Endodermal cell (in vitro differentiated cells): Measurements from ENCODE around the gene PRKAR2B. TPM values are rescaled to one million over a fixed set of nuclear protein-coding genes. Genes with fewer than 3 reads are reported as not detected.
"Not testable (repeated sequence)": the region's sequence is repeated elsewhere in the genome, so short reads cannot be mapped to it uniquely, and the experiment has no call there.

Experiments
- DNase-seq: peaks from one replicate; pipeline ENCODE4 v3.0.0-alpha.2; 2017
- H3K27ac ChIP-seq: 2 replicates; pipeline ENCODE4 v1.5.1; 2013; ENCODE audit warnings: mild to moderate bottlenecking, low read depth, low read length, moderate library complexity
- H3K27me3 ChIP-seq: 2 replicates; pipeline ENCODE4 v1.6.1; 2013; ENCODE audit warnings: mild to moderate bottlenecking, low read length, moderate library complexity; ENCODE audit not compliant: insufficient read depth, control insufficient read depth, poor library complexity, severe bottlenecking
- H3K36me3 ChIP-seq: 2 replicates; pipeline ENCODE4 v1.7.0; 2013; ENCODE audit warnings: mild to moderate bottlenecking, low read length, moderate library complexity; ENCODE audit not compliant: control insufficient read depth, insufficient read depth
- H3K4me1 ChIP-seq: one replicate; pipeline ENCODE4 v1.7.0; 2013; ENCODE audit warnings: low read length; ENCODE audit not compliant: control insufficient read depth, insufficient read depth
- H3K4me3 ChIP-seq: 2 replicates; pipeline ENCODE4 v1.5.1; 2013; ENCODE audit warnings: mild to moderate bottlenecking, low read length, moderate library complexity
- H3K9ac ChIP-seq: 2 replicates; pipeline ENCODE4 v1.6.1; 2013; ENCODE audit warnings: mild to moderate bottlenecking, low read length, moderate library complexity; ENCODE audit not compliant: poor library complexity, severe bottlenecking; ENCODE audit errors: extremely low read depth
- H3K9me3 ChIP-seq: 2 replicates; pipeline ENCODE4 v1.6.1; 2013; ENCODE audit warnings: mild to moderate bottlenecking, low read length, moderate library complexity; ENCODE audit not compliant: control insufficient read depth
- H3K27ac Mint-ChIP-seq: 2 replicates; pipeline ENCODE4 v1.8.0; 2020; ENCODE audit warnings: mixed read lengths
- H3K27me3 Mint-ChIP-seq: 2 replicates; pipeline ENCODE4 v1.8.0; 2021; ENCODE audit warnings: mild to moderate bottlenecking, mixed read lengths; ENCODE audit not compliant: insufficient read depth
- H3K36me3 Mint-ChIP-seq: 2 replicates; pipeline ENCODE4 v1.8.0; 2020; ENCODE audit warnings: low read depth, mixed read lengths
- H3K4me1 Mint-ChIP-seq: 2 replicates; pipeline ENCODE4 v1.8.0; 2020; ENCODE audit warnings: mixed read lengths
- H3K4me3 Mint-ChIP-seq: 2 replicates; pipeline ENCODE4 v1.8.0; 2020; ENCODE audit warnings: mild to moderate bottlenecking, moderate library complexity, mixed read lengths
- H3K9me3 Mint-ChIP-seq: 2 replicates; pipeline ENCODE4 v1.8.0; 2020; ENCODE audit warnings: mild to moderate bottlenecking, mixed read lengths
- whole genome bisulfite sequencing, 2 experiments: methylation state at CpG; one replicate each; pipeline versions ENCODE4 v1.1.5 to v1.1.7; 2013; ENCODE audit warnings: missing lambda C conversion rate in 2 of 2, mixed read lengths in 1 of 2; ENCODE audit not compliant: insufficient coverage in 1 of 2, insufficient read length in 1 of 2; 5-methylcytosine and 5-hydroxymethylcytosine counted together
- total RNA-seq, 2 donors: library from RNA; stranded (reverse); fragmentation: NEBNext Ultra II Directional in 1 of 2; extraction: Animal tissue kit (Norgen Biotek cat#: 25700) in 1 of 2; gene quantifications; 2 replicates in 1 of 2; 3 replicates in 1 of 2; pipeline ENCODE4 v1.2.1, GENCODE V29; 2021
- TF ChIP-seq, protein P1 (sequence below): fragments of 200-600 bp; sonication (generic); conservative IDR thresholded peaks from 2 replicates; pipeline ENCODE4 v1.5.0; 2021; ENCODE audit warnings: antibody characterized with exemption, mild to moderate bottlenecking

The PRKAR2B gene
- total RNA-seq, 2 donors from 2014 or later: 7.3 to 10.2 TPM

DNA sequence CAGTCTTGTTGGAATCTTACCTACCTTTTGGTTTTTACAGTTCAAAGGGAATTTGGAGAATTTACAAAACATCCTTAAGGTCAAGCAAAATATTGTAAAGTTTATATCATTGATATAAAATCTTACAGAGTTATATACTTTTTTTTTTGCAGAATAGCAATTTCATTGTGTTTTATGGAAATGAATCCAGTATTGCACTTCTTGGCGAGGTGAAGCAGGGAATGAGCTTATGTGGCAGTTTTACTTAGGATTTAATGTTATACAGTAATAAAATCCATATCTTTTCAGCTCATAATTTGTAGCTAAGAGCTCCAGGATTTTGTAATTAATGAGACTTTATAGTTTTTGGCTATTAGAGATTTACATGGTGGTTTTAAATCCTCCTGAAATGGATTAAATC lies 5.0 kb downstream of the PRKAR2B start:
- H3K4me1 Mint-ChIP-seq: peaks cover 6% of the 10 kb centered on the region
- no peaks in the 10 kb centered on the region for H3K36me3 Mint-ChIP-seq
- Histone ChIP-seq H3K27ac (no peak overlapping the region), H3K9ac (no peak overlapping the region), H3K4me1 (no peaks in the 10 kb centered on the region), H3K36me3 (no peaks in the 10 kb centered on the region), H3K27me3 (peaks cover 15% of the 10 kb centered on the region), H3K9me3 (no peaks in the 10 kb centered on the region), H3K4me3 (no peak overlapping the region)
- no peak for DNase-seq
- no peaks in the 10 kb centered on the region for H3K9me3 Mint-ChIP-seq
- peaks cover 26% of the 10 kb centered on the region for H3K27me3 Mint-ChIP-seq
- WGBS, 2 experiments: no CpG with 5 or more reads among the region's 1 CpG
- H3K27ac Mint-ChIP-seq: no peak overlapping the region
- TF ChIP-seq, protein P1, sequence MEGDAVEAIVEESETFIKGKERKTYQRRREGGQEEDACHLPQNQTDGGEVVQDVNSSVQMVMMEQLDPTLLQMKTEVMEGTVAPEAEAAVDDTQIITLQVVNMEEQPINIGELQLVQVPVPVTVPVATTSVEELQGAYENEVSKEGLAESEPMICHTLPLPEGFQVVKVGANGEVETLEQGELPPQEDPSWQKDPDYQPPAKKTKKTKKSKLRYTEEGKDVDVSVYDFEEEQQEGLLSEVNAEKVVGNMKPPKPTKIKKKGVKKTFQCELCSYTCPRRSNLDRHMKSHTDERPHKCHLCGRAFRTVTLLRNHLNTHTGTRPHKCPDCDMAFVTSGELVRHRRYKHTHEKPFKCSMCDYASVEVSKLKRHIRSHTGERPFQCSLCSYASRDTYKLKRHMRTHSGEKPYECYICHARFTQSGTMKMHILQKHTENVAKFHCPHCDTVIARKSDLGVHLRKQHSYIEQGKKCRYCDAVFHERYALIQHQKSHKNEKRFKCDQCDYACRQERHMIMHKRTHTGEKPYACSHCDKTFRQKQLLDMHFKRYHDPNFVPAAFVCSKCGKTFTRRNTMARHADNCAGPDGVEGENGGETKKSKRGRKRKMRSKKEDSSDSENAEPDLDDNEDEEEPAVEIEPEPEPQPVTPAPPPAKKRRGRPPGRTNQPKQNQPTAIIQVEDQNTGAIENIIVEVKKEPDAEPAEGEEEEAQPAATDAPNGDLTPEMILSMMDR: no peak
- H3K4me3 Mint-ChIP-seq: no peak overlapping the region

DNA sequence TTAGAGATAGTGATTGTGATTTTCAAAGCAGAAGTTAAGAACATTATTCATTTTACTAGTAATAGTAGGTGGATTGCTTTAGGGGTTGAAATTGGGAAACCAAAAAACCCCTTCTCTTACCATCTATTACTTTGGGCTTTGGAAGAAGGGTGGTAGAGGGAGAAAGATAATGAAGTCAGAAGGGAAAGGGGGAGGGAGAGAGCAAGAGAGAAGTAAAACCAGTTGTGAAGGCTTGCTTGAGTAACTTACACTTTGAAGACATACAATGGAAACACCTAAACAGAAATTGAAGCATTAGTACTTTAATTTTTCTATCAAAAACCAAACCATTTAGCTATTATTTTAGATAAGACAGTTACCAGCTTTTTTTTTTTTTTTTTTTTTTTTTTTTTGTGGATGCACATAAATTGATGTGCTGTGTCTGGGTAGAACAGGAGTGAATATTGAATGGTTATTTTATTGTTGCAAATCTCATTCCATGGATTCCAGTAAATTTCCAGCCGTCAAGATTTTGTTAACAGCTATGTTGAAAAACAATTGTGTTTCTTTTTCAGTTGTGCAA lies 5.5 kb downstream of the PRKAR2B start:
- TF ChIP-seq, protein P1: no peak
- H3K27me3 ChIP-seq: peaks cover 15% of the 10 kb centered on the region
- no peak overlapping the region for H3K9ac ChIP-seq
- no peak overlapping the region for H3K4me3 Mint-ChIP-seq
- no peak overlapping the region for H3K27ac ChIP-seq
- no peaks in the 10 kb centered on the region for H3K4me1 ChIP-seq
- no peak overlapping the region for H3K4me3 ChIP-seq
- H3K27me3 Mint-ChIP-seq: peaks cover 26% of the 10 kb centered on the region
- H3K9me3 ChIP-seq: no peaks in the 10 kb centered on the region
- no peaks in the 10 kb centered on the region for H3K36me3 Mint-ChIP-seq
- peaks cover 6% of the 10 kb centered on the region for H3K4me1 Mint-ChIP-seq
- WGBS, 2 experiments: 90 to 100% methylated on average over 1 of the region's 1 CpG
- DNase-seq: no peak
- no peaks in the 10 kb centered on the region for H3K9me3 Mint-ChIP-seq
- no peak overlapping the region for H3K27ac Mint-ChIP-seq
- no peaks in the 10 kb centered on the region for H3K36me3 ChIP-seq

DNA sequence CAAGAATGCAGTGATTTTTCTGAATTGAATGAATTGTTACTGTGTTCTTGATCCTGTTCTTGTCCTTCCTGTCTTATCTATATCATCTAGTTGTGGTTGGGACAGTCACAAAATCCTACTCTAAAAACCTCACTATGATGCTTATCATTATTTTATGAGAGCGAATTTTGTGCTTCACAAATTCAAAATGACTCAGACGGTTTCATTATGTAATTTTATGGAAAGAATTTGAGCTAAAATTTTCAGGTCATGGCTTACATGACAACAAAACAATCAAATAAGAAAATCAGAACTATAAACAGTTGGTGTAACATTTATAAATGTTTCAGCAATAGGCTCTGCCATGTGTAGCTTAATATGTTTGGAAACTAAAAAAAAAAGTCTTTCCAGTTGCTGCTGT lies 6.9 kb downstream of the PRKAR2B start:
- Histone ChIP-seq H3K4me1 (no peaks in the 10 kb centered on the region), H3K9me3 (no peaks in the 10 kb centered on the region), H3K27me3 (peaks cover 3% of the 10 kb centered on the region), H3K4me3 (no peak overlapping the region), H3K36me3 (no peaks in the 10 kb centered on the region), H3K27ac (no peak overlapping the region), H3K9ac (no peak overlapping the region)
- Mint-ChIP-seq H3K27me3 (peaks cover 13% of the 10 kb centered on the region), H3K27ac (no peak overlapping the region), H3K4me3 (no peak overlapping the region), H3K9me3 (peaks cover 5% of the 10 kb centered on the region), H3K36me3 (no peaks in the 10 kb centered on the region), H3K4me1 (no peaks in the 10 kb centered on the region)
- WGBS, 2 experiments: 80 to 93% methylated on average over 1 to 2 of the region's 2 CpGs
- DNase-seq: no peak
- TF ChIP-seq, protein P1: no peak

DNA sequence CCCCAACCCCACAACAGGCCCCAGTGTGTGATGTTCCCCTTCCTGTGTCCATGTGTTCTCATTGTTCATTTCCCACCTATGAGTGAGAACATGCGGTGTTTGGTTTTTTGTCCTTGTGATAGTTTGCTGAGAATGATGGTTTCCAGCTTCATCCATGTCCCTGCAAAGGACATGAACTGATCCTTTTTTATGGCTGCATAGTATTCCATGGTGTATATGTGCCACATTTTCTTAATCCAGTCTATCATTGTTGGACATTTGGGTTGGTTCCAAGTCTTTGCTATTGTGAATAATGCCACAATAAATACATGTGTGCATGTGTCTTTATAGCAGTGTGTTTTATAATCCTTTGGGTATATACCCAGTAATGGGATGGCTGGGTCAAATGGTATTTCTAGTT lies 10.5 kb downstream of the PRKAR2B start:
- not testable (repeated sequence) for H3K4me3 ChIP-seq, H3K36me3 Mint-ChIP-seq, H3K4me3 Mint-ChIP-seq, H3K9ac ChIP-seq, H3K27ac ChIP-seq, H3K27ac Mint-ChIP-seq, H3K27me3 ChIP-seq, H3K9me3 ChIP-seq, H3K27me3 Mint-ChIP-seq, H3K9me3 Mint-ChIP-seq, H3K4me1 ChIP-seq, H3K4me1 Mint-ChIP-seq, H3K36me3 ChIP-seq, DNase-seq
- no CpG with 5 or more reads among the region's 1 CpG for WGBS, 2 experiments

DNA sequence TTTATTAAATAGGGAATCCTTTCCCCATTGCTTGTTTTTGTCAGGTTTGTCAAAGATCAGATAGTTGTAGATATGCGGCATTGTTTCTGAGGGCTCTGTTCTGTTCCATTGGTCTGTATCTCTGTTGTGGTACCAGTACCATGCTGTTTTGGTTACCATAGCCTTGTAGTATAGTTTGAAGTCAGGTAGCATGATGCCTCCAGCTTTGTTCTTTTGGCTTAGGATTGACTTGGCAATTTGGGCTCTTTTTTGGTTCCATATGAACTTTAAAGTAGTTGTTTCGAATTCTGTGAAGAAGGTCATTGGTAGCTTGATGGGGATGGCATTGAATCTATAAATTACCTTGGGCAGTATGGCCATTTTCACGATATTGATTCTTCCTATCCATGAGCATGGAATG lies 11.6 kb downstream of the PRKAR2B start:
- not testable (repeated sequence) for H3K4me3 Mint-ChIP-seq, H3K27me3 Mint-ChIP-seq
- WGBS, 2 experiments: 95% methylated on average over 2 of the region's 3 CpGs; no CpG with 5 or more reads in 1 of the 2 experiments

More for the DNA sequence above, 11.6 kb downstream of the PRKAR2B start:
- H3K4me3 ChIP-seq, H3K27me3 ChIP-seq, H3K36me3 ChIP-seq, H3K27ac Mint-ChIP-seq, H3K4me1 ChIP-seq, DNase-seq, H3K27ac ChIP-seq, H3K4me1 Mint-ChIP-seq, H3K9me3 ChIP-seq, H3K9ac ChIP-seq, H3K36me3 Mint-ChIP-seq, H3K9me3 Mint-ChIP-seq: not testable (repeated sequence)
